HG02571 (cell line): ENCODE measurements around the gene KRT15.
"Not testable (repeated sequence)": the region's sequence is repeated elsewhere in the genome, so short reads cannot be mapped to it uniquely, and the experiment has no call there.

Experiments
- ATAC-seq: cut with Tn5 transposase; IDR thresholded peaks from one replicate; pipeline ENCODE4 v1.9.1; 2021; ENCODE audit warnings: mild to moderate bottlenecking, moderate library complexity; ENCODE audit not compliant: unreplicated experiment

Gene KRT15

DNA sequence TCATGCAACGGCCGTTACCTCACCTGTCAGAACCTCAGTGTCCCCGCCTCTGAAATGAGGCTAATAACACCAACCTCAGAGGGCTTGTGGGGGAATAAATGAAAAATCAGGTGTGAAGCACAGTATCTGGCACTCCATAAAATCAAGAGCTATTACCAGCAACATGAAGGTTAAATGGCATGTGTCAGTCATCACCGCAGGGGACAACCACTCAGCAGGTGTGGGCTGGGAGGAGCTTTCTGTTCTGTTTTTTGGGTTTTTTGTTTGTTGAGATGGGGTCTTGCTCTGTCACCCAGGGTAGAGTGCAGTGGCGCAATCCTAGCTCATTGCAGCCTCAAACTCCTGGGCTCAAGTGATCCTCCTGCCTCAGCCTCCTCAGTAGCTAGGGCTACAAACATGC is 26.2 kb upstream of the KRT15 start:
- no peak for ATAC-seq

DNA sequence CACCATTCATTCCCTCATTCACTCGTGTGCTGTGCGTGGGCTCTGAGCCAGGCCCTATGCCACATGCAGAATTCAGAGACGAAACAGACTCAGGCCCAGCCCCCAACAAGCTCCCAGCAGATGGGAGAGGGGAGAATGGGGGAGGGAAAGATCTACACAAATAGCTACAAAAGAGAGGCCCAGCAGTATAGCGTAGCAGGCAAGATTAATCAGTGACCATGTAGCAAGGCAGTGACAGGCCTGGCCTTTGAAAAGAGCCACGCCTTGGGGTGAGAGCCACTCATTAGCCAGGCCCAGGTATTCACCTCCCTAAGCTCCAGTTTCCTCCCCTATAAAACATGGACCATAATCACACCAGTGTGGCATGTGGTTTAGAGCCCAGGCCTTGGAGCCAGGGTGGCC is 25.8 kb upstream of the KRT15 start:
- no peak for ATAC-seq

DNA sequence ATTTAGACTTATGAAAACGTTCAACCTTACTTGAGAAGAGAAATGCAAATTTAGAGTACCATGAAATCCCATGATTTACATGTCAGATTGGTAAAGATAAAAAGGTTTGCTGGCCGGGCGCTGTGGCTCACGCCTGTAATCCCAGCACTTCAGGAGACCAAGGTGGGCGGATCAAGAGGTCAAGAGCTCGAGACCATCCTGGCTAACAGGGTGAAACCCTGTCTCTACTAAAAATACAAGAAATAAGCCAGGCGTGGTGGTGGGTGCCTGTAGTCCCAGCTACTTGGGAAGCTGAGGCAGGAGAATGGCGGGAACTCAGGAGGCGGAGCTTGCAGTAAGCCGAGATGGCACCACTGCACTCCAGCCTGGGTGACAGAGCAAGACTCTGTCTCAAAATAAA is 24.1 kb upstream of the KRT15 start:
- not testable (repeated sequence) for ATAC-seq

DNA sequence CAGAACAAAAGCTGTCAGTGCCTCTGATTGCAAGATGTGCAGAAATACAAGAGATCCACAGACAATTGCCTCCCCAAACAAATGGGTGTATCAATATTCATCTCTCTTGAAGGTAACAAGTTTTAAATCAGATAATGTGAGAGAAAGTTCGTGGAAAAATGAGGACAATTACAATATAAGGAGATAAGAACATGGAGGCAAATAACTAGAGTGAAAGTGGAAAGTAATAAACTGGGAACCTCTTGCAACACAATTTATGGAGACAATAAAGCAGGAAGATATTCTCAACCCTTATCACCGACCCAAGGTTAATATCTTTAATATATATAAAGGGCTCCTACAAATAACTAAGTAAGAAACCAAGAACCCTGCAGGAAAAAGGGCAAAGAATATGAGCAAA is 23.7 kb upstream of the KRT15 start:
- ATAC-seq, result no peak

DNA sequence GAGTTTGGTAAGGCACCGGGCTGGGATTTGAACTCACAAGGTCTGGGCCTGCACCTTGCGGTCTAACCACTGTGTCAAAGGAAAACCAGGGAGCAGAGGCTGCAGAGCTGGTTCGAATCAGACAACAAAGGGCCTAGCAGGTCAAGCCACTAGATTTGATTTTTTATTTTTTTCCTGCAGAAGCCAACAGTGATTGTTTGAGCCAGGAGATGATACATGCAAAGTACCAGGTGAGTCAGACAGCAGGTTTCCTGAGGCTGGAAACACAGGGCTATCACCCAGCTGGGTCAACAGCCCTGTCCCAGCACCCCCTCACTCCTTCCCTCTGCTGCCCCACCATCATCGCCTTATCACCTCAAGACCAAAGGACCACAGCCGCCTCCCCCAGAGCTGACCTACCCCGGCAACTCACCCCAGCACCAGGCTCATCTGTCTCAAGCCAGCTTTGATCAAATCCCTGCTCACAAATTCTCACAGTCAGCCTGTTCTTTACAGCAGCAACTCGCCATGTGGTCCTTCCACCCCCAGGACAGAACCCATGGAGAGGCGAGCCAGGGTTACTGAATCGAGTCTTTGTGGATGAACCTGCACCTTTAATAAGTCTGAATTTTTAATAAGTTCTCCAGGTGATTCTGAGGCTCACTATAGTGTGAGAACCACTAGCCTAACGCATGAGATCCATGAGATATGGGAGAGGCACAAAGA is 22.4 kb upstream of the KRT15 start:
- ATAC-seq, result no peak

DNA sequence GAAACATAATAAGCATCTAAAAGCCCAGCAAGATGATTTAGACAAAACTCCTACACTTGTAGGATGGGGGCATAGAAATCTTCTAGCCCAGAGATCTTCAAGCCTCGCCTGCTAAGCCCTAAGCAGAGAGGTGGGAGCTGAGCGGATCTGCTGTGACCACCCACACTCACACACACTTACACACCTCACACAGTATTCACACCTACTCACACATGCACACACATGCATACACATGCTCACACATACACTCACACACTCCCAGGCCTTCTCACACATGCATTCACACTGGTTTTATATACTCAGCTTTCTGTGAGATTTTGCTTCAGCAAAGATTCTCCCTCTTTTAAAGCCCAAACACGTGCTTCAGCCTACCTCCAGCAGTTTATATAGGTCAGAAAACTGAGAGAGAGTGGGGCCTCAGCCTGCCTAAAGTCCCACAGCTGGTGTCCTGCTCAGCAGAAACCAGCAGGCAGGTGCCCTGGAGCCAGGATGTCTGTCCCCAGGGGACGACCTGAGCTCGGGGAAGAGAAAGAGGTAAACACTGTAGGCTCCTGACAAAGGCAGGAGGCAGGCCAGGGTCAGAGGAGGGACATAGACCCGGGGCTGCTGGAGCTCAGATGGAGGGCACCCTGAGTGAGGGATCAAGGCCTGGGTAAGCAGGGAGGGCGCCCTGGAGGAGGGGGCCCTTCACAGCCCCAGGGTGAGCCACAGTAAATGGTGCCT is 21.4 kb upstream of the KRT15 start:
- no peak for ATAC-seq

DNA sequence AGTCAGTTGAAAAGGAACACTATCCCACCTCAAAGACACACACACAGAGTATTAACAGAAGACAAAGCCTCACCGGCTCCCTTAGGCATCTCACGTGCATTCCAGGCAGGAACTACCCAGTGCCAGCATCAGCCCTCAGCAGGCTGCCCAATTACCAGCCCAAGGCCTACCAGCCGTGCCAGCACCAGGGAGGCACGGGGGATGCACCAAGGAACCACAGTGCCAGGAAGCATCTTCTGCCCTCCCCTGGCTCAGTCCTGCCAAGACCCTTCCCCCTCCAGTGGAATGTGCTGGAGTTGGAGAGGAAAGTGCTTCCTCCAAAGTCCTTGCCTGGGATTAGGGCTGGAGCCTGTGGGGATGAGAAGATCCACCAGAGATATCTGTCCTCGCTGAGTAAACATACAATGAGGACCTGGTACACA is 20.4 kb upstream of the KRT15 start:
- no peak for ATAC-seq

DNA sequence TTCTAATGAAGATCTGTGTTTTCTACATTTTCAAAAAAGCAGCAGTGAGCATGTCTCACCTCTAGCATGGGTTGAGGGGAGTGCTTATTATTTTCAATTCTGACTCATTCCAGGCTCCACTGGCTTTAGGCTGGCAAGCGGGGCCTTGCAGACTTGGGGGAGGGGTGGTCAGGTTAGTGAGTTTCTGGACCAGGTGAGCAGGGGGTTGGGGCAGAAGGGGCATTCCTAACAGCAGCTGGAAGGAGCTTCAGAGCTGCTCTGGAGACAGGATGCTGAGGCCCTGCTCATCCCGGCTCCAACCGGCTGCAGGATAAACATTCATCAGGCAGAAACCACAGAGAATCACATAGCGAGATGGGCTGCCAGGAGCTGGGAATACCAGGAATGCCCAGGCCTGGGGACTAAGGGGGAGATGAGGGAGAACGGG is 19.9 kb upstream of the KRT15 start:
- ATAC-seq, result no peak

DNA sequence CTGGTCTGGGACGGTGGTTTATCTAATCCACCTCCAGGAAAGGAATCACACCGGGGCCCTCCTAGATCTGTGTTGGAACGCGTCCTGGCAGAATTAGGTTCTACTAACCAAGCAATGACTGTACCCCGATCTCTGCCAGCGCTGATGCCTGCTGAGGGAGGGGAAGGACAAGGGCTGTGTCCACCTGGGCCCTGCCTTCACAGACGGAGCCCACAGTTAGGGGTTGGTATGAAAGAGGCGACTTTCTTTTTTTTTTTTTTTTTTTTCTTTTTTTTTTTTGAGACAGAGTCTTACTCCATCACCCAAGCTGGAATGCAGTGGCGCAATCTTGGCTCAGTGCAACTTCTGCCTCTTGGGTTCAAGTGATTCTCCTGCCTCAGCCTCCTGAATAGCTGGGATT is 19.3 kb upstream of the KRT15 start:
- no peak for ATAC-seq

DNA sequence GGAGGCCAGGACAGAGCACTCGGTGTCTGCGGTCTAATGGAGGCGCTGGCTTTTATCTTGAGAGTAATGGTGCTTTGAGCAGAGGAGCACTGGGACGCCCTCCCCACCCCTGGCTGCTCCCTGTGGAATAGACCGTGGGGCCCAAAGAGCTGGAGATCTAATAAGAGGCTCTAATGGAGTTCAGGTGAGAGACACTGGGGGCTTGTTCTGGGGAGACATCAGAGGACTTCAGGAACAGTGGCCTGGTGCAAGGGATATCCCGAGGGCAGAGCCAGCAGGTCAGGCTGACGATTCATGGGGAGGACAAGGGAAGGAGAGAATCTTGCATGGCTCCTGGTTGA is 18.9 kb upstream of the KRT15 start:
- ATAC-seq, result no peak

DNA sequence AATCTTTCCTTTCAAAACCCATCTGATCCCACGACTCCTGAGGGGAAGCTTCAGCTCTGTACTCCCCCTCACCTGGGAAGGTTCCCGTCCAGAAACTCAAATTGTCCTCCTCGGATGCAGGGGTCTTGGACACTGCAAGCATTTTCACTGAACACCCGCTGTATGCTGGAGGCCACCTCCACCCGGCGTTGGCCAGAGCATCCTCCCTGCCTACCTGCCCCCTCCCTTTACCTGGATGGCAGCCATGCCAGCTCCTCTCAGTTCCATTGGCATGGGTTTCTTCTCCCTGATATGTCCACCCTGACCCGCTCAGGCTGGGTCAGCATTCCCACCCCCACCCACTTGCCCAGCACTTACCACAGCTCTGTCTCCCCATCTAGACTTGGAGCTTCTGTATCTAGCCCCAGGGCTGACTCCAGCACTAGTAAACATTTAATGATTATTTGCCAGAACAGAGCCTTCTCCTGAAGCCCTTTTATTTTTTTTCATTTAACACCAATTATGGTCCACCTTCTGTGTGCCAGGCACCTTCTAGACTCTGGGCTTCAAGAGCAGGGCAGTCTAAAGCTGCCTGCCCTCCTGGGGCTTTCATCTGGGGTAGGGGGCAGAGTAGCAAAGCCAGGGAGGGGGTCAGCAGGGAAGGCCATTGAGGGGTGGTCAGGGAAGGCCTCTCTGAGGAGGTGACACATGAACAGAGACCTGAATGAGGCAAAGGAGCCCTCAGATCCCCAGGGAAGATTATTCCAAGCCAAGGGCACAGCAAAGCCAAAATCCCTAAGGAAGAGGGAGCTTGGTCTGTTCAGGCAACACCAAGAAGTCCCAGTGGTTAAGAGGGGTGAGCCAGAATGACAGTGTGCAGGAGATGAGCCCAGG is 18.3 kb upstream of the KRT15 start:
- no peak for ATAC-seq

DNA sequence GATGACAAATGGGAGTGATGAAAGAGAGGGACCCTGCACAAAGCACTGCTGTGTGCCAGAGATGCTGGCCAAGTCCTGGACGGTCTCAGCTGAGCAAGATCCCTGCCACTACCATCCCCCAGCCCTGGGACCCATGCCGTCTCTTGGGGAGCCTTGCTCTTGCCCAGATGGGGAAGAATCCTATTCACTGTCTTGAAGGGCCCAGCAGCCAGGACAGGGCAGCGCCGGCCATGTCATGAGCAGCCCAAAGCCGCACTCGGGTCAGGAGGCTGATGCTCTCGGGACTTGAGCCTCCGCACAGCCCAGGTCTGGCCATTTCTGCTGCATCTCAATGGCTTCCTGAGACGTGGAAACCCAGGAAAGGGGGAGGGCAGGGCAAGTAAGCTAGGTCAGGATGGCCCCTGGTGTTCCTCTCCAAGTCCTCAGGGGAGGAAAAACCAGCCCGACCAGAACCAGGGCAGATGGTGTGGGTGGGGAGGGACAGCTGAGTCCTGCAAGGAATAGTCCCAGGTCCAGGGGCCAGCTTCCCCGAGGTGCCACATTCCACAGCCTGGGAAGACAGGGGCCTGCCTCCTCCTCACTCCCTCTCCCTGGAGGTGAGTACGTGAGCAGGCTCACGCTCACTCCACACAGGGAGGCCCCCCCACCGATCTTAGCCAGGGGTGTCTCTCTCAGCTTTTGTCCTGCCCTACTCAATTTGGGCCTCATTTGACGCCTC is 17.2 kb upstream of the KRT15 start:
- no peak for ATAC-seq

DNA sequence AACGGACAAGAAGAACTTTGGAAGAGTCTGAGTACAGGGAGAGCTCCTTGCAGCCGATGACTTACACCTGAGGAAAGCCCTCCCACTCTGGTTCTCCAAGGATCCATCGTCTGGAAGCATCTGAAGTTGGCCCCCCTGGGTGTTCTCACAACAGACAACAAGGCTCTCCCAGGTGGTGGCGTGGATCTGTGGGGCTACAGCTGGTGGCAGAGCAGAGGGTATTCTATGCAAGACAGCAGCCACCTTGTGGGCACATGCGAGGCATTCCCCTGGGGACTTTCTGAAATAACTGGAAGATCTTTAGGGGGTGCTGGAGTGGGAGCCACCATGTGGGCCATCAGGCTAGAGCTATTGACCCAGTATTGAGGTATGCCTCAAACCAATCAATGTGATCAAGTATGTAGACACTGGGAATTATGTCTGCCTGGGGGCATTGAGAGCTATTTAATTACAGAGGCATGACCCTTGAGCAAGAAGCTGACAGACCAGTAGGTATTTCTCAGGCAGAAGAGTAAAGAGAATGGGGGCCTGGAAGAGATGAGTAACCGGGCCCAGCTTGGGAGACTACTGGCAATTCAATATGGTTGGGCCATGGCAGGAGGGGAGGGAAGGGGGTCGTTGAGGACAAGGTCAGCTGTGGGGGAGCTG is 16.3 kb upstream of the KRT15 start:
- ATAC-seq, result no peak

DNA sequence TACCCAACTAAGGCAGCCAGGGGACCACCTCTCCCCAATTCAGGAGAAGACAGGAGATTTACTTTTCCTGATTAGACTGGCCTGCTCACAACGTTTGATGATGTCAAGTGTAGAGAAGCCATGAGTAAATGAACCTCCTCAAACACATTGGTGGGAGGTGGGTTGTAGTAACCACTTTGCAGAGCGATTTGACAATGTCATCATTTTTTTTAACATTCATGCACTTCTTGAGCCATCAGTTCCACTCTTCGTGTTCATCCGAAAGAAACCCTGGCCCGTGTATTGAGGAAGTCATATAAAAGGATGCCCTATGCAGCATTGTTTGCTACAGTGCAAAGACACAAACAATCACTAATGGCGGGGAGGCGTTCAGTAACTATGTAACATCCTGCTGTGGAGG is 14.9 kb upstream of the KRT15 start:
- ATAC-seq, result no peak

DNA sequence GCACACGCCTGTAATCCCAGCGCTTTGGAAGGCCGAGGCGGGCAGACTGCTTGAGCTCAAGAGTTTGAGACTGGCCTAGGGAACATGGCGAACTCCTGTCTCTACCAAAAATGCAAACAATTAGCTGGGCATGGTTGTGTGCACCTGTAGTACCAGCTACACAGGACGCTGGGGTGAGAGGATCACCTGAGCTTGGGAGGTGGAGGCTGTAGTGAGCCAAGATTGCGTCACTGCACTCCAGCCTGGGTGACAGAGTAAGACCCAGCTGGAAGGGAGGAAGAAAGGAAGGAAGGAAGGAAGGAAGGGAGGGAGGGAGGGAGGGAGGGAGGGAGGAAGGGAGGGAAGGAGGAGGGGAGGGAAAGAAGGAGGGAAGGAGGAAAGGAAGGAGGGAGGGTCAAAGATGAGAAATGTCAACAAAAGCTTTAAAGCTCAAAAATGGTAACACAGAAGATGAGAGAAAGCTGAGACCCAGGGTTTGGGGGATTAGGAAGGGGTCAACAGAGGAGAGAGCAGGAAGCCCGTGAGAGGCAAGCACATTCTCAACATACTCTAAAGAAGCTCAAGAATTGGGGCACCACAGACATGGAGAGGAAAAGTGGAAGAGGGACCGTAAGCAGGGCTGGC is 14.4 kb upstream of the KRT15 start:
- ATAC-seq, result no peak

DNA sequence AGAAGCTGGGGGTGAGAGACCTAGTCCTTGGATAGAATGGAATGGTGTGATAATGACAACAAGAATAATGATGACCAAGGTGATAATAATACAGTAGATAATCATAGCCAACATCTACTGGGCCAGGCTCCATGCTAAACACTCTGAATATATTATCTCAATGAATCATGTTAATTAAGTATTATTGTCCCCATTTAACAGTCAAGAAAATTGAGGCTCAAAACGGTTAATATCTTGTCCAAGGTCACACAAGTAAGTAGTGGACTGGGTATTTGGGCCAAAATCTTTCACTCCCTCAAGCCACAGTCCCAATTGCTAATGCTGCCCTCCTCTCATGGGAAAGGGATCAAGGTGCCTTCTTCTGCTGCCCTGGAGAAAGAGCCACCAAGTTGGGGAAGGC is 13.3 kb upstream of the KRT15 start:
- no peak for ATAC-seq

DNA sequence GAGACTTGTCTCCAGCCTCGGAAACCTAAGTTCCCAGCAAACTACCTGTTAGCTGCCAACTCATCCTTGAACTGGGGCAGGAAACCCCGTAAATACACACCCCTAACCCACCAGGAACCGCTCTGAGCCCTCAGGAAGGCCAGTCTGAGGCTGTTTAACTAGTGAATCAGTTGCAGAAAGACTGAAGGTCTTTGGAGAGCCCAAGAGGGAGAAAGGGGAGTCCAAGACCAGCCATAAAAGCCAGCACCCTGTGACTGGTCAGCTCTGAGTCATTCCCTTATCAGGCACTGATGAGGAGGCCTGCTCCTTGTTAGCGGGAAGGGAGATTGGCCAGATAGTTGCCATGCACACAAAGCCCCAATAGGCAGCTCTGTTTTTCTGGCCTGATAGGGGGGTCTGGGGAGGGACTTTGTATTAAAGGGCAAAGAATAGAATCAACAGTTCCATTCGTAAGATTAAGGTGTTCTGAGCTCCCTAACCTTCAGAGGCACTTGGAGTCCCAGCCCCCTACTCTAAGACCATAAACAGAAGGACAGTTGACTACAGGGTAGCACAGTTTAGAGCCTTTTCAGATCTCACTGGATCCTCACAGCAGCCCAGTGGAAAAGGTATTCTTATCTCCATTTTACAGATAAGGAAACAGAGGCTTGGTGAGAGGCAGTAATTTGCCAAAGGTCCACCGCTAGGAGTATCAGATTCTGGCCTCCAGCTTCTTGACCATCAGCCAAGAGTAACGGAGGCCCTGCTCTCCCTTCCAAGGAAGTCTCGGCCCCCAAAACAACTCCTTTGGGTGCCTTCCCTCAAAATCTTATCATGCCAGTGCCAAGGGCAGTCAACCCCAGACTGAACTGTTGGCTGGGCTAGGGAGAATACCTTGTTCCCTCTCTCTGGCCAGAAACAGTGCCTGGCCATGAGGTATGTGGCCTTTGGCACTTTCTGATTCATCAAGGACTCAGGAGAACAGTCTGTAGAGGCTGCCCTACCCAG is 11.7 kb upstream of the KRT15 start:
- no peak for ATAC-seq

DNA sequence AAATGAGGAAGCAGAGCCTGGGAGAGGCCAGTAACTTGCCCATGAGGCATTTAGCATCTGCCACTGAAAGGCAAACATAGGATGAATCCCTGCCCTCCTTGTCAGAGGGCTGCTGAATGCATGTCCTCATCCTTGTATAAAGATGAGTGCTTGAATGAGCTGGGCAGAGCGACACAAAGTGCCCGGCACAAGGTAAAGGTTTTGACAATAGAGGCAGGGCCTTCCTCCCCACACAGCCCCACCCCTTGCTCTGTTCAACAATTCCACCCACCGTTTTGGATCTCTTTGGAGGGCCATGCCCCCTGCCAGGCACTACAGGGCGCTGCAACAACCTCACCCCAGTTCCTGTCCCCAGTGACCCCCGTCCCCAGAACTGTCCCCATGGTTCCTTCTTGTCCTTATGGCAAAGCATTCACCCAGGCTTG is 10.8 kb upstream of the KRT15 start:
- no peak for ATAC-seq

DNA sequence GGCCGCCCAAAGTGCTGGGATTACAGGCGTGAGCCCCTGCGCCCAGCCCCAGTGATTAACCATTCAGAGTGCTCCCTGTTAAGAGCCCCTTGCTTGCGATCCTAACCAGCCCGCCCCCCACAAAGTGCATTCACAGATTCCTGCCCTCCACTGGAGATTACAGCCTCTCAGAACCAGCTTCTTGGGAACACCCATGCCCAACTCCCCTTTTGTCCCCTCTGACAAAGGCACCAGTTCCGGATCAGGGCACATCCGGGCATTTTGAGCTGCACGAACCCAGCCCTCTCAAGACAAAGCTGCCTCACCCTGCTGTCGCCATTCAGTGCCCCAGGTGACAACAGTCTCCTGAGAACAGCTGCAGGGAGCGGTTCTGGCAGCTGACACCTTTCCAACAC is 10.3 kb upstream of the KRT15 start:
- ATAC-seq, result no peak
